NCI-H748 treated with DMSO at 0.1 percent for 48 hours (cell line): ENCODE results near the gene METTL26.
"Not testable (repeated sequence)": the region's sequence is repeated elsewhere in the genome, so short reads cannot be mapped to it uniquely, and the experiment has no call there.

Experiments used
- DNase-seq: peaks from one replicate; lab custom pipeline; 2025; lab: John Stamatoyannopoulos, UW

The METTL26 gene

GRCh38 chr16:624526-625070 is 11.5 kb downstream of the METTL26 start:
- DNase-seq: no peak

DNA sequence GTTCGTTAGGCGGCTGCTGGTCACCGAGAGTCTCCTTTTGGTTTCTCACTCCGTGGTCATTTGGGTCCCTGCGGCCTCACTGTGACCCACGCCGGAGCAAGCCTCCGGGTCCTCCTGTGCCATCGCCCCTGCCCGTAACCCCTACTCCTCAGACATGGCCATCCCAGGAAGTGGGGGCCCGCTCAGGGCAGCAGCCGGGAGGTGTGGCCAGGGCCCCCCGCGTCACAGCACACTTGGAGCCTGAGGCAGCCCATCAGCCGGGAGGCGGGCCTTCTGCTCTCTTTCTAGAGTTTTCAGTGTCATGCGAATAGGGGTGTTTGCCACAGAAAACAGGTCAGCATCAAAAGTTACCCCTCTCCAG is 13.2 kb downstream of the METTL26 start:
- DNase-seq: no peak

GRCh38 chr16:621526-622105 is 14.5 kb downstream of the METTL26 start:
- no peak for DNase-seq

- DNase-seq: no peak
These were observed 15.2 kb downstream of the METTL26 start for GRCh38 chr16:620700-621525.

GRCh38 chr16:619476-620100 is 16.5 kb downstream of the METTL26 start:
- DNase-seq: no peak

GRCh38 chr16:617855-618254 is 18.2 kb downstream of the METTL26 start:
- DNase-seq: no peak

GRCh38 chr16:616733-617586 is 19.1 kb downstream of the METTL26 start:
- DNase-seq: no peak

DNA sequence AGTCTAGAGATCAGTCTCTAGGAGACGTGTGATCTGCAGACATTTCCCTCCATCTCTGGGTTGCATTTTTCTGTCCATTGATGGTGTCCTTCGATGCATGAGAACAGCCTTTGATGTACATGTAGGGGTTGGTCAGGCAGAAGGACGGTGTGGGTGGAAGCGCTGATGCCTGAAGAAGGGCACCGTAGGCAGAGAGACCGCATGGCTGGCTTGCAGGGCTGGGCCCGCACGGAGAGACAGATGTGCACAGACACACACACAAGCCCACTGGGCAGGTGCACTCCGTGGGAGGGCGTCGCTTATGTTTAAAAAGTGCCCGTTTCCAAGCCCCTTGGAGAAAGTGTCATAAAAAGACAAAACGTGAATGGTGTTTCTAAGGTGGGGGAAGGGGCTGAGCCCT is 21.0 kb downstream of the METTL26 start:
- no peak for DNase-seq

GRCh38 chr16:610513-611381 is 25.4 kb downstream of the METTL26 start:
- no peak for DNase-seq

- no peak for DNase-seq
These were observed 26.1 kb downstream of the METTL26 start for GRCh38 chr16:609984-610383.

- no peak for DNase-seq
These were observed 26.8 kb downstream of the METTL26 start for GRCh38 chr16:609316-609715.

GRCh38 chr16:608019-608418 is 28.1 kb downstream of the METTL26 start:
- no peak for DNase-seq

GRCh38 chr16:606656-607307 is 29.3 kb downstream of the METTL26 start:
- DNase-seq: no peak

DNA sequence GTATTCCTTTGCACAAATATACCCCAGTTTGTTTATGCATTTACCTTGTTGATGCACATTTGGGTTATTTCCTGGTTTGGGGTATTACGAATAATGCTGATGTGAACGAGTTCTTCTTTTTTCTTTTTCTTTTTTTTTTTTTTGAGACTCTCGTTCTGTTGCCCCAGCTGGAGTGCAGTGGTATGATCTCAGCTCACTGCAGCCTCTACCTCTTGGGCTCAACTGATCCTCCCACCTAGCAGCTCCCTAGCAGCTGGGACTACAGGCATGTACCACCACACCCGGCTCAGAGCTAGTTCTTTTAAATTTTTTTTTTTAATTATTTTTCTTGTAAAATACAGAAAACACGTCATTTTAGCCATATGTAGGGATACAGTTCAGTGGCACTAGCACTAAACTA is 32.2 kb downstream of the METTL26 start:
- no peak for DNase-seq

- DNase-seq: no peak
These were observed 35.3 kb downstream of the METTL26 start for GRCh38 chr16:600781-601180.

GRCh38 chr16:598823-599739 is 37.0 kb downstream of the METTL26 start:
- no peak for DNase-seq

- not testable (repeated sequence) for DNase-seq
These were observed 38.5 kb downstream of the METTL26 start for GRCh38 chr16:597655-598054.

DNA sequence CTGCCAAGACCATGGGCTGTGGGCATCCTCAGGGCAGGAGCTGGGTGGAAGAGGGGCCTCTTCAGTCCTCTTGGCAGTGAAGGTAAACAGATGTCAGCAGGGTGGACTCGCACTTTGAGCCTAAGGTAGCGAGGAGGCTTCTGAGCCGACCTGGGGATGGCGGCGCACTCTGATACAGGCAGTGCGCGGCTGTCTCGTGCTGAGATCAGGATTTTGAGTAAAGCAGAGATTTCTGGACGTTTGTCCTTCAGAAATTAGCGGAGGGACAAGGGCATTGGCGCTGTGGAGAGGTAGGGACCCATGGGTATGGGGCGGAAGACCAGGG is 39.4 kb downstream of the METTL26 start:
- no peak for DNase-seq

DNA sequence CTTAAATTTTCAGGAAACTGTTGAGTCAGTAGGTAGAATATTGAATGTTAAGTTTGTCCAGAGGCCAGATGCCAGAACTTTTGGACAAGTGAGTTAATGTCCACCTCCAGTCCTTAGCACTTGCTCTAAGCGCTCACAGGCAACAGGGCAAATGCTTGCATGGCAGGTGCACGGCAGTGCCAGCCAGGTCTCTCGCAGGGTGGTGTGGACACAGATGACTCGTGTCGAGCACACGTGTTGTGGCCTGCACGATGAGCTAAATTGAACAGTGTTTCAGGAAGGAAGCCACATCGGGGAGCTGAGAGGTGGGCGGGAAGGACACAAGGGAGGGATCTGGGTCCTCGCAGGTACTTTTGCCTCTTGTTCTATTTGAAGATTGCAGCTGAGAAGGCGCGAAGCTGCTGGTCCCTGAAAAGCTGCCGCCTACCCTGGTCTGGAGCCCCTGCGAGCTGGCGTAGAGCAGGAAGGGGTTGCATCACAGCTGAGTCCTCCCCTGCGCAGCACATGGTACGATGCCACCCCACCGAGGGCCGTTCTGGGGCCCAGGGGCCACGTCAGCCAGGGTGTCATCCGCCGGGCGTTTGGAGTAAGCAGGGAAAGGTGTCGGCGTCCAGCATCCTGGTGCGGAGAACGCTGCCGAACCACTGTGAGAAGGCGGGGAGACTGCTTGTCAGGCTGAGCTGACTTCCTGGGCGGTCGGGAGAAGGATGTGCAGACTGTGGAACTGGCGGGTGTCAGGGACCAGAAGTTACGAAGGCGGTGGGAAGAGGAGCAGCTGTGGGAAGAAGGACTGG is 40.0 kb downstream of the METTL26 start:
- no peak for DNase-seq
